ENCODE measurements around the gene ABCC2.
"Not testable (repeated sequence)": the region's sequence is repeated elsewhere in the genome, so short reads cannot be mapped to it uniquely, and the experiment has no call there.

ABCC2 gene

DNA sequence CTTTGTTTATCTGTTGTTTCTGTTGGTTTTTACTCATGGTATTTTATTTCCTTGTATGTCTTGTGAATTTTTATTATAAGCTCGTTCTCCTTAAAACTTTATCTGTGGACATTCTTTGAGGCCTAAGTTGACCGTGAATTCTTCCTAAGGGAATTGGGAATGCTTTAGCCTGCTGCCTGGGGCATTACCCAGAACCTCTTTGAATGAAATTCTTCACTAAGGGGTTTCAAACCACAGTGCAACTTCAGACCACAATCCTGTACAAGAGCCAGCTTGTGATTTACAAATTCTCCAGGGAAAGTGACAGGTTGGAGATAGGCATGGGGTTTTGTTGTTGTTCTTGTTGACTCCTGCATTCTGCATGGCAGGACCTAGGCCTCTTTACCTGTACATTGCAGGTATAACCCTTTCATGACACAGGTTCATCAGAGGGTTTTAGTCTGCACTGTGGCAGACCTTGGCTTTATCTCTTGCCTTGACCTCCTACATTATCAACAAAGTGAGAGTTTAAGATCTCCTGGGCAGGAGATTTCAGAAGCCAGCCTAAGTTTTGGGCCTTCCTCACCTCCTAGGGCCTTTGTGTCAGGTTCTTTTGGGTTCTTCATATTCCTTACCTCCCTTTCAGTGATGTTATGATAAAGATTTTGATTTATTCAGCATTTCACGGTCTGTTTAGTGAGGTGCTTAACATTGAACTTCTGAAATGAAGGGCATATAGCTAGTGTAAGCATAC lies 70.2 kb downstream of the ABCC2 start:
- no peak for DNase-seq

DNA sequence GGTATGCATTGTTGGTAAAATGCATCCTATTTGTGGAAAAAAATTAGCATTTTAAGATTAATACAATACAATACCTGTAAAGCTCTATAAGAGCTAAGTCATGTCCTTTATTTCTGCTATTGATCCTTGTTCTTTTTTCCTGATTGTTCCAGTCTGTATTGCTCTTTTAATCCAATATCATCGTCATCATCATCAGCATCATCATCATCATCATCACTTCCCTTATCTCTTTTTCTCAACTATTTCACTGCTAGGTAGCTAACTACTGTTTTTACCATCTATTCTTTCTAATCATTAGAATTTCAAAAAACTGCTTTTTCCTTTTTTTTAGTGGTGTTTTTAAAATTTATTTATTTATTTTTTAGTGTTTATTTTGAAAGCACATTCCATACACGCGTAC lies 71.2 kb downstream of the ABCC2 start:
- DNase-seq: no peak

DNA sequence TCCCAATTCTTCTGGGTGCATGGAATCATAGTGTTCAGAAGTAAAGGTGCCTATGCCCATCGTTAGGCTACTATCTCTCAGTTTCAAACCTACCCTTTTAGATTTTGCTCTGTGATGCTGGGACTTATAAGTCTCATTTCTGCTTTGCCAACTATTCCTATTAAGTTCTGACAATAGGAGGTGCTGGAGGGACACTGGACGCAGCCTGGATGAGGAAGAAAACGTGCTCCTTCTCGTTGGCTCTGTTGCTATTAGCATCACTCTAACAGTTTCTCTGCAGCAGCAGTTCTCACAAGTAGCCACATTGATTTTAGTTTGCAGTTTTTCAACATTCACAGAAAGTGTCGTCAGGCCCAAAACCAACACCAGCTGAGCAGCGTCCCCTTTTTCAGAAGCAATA lies 72.4 kb downstream of the ABCC2 start:
- peak in 15 of 56 donors; percentile 2 to 50 (median 8) for DNase-seq

GRCh38 chr10:99855479-99856071 lies 73.1 kb downstream of the ABCC2 start:
- DNase-seq: no peak

GRCh38 chr10:99858849-99859248 lies 76.4 kb downstream of the ABCC2 start:
- no peak for DNase-seq

DNA sequence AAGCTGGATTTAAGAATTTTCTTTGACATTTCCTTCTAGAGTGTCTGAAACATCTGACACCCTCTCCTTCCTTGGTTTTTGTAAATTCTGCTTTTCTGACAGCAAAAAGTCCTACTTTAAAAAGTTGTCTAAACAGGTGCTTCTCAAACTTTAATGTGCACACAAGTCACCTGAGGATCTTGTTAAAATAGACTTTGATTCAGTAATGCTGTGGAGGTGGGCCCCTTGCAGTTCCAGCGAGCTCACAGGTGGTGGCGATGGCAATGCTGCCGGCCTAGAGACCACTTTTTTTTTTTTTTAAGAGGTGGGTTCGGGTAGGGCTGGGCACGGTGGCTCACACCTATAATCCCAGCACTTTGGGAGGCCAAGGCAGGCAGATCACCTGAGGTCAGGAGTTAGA lies 77.1 kb downstream of the ABCC2 start:
- DNase-seq: no peak

DNA sequence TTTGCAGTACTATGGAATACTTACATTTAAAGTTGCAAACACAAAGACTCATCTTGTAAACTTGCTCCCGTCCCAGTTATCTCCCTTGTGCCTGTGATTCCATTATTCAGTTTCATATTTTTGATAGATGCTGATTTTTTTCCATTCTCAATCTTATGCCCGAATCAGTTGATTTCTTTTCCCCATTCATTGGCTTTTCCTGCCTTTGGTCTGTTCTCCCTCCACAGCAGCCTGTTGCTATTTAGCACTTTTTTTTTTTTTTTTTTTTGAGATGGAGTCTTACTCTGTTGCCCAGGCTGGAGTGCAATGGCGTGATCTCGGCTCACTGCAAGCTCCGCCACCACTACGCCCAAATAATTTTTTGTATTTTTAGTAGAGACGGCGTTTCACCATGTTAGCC lies 78.0 kb downstream of the ABCC2 start:
- no peak for DNase-seq

GRCh38 chr10:99863535-99864240 lies 81.2 kb downstream of the ABCC2 start:
- not testable (repeated sequence) for DNase-seq

GRCh38 chr10:99867250-99867649 lies 84.8 kb downstream of the ABCC2 start:
- DNase-seq: not testable (repeated sequence)

GRCh38 chr10:99869581-99870122 lies 87.2 kb downstream of the ABCC2 start:
- DNase-seq: no peak

DNA sequence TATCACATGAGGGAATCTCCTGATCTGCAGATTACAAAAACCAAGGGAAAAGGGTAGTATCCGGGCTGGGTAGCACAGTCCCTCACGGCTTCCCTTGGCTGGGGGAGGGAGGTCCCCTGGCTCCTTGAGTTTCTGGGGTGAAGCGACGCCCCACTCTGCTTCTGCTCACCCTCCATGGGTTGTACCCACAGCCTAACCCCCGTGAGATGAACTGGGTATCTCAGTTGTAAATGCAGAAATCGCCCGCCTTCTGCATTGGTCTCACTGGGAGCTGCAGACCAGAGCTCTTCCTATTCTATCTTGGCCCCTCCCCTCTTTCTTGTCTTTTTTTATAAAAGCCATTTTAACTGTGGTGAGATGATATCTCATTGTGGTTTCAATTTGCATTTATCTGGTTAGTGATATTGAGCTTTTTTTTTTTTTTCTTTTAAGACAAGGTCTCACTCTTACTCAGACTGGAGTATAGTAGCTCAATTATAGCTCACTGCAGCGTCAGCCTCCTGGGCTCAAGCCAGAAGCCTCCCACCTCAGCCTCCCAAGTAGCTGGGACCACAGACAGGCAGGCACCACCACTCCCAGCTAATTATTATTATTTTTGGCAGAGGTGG lies 87.8 kb downstream of the ABCC2 start:
- DNase-seq: no peak

GRCh38 chr10:99872367-99873162 lies 90.1 kb downstream of the ABCC2 start:
- no peak for DNase-seq

GRCh38 chr10:99873846-99874245 lies 91.4 kb downstream of the ABCC2 start:
- no peak for DNase-seq

GRCh38 chr10:99874341-99875085 lies 92.1 kb downstream of the ABCC2 start:
- DNase-seq: no peak

GRCh38 chr10:99875473-99875872 lies 93.0 kb downstream of the ABCC2 start:
- DNase-seq: no peak

GRCh38 chr10:99880080-99880835 lies 97.8 kb downstream of the ABCC2 start:
- DNase-seq: no peak

- DNase-seq: no peak
These were observed 98.9 kb downstream of the ABCC2 start for GRCh38 chr10:99881371-99881770.

DNA sequence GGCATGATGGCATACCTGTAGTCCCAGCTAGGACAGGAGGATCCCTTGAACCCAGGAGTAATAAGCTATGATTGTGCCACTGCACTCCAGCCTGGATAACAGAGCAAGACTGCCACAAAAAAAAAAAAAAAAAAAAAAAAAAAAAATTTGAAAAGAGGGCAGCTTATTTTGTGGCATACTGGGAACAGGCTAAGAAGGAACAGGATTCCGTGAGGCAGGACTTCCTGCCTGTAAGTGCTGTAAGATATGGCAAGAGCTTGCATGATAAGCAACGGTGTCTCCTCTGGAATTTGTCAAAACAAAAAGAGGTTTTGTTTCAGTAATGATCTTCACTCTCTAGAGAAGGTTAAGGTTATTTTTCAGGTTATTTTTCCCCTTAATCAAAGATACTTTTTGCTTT lies 101.1 kb downstream of the ABCC2 start:
- no peak for DNase-seq

DNA sequence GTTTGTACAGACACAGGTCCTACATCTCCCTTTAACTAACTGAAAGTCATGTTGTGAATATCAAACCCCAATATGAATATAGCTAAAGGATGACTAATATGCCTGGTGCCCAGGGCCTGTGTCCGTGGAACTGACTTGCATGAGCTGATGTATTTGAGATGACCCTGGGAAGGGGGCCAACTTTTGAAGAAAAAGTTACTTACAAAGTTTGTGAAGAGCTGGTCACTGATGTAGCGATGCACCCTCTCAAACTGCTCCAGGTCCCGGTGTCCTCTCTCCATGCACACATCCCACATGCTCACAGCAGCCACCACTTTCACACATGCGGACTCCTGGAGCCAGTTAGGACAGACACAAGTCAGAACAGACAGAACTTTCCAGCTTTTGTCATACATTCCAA lies 106.2 kb downstream of the ABCC2 start:
- DNase-seq: no peak

DNA sequence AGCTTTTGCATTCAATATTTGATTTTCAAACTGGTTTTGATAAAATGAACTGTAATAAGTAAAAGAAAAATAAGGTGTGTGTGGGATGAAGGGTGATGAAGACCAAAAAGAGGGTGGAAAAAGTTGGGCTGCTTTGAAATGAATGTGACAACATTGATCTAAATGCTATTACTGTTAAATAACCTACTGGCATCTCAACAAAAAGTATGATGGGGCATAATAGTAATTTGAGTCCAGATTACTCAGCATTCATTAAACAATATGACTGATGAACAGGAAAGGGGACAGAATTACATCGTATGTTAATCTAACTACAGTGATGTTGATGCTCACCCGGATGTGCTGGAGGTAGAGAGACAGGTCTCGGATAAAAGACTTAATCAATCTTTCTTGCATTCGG lies 112.2 kb downstream of the ABCC2 start:
- no peak for DNase-seq

Data from amygdala (tissue), 56 donors.